Body of pancreas (tissue), 4 donors: ENCODE measurements around the gene ACE.

Experiments used
- CTCF ChIP-seq, 7 experiments: fragments of 450-650 bp in 4 of 7; fragments of 200-600 bp in 3 of 7; sonication (generic) in 3 of 7; IDR thresholded peaks; one replicate each; pipeline ENCODE4 v1.5.1; 2016 to 2019; ENCODE audit warnings: antibody characterized with exemption in 7 of 7
- POLR2A ChIP-seq, 3 donors: fragments of 450-650 bp; IDR thresholded peaks; one replicate each; pipeline ENCODE4 v1.6.1; 2016; ENCODE audit warnings: antibody characterized with exemption in 3 of 3, mild to moderate bottlenecking in 2 of 3

GRCh38 chr17:63440127-63440769, 36.6 kb upstream of the ACE start:
- TF ChIP-seq CTCF (IDR thresholded peaks at IDR 0.05) = no peak
- TF ChIP-seq POLR2A (IDR thresholded peaks at IDR 0.05) = no peak
